ENCODE data around the gene DSTYK. TPM values are rescaled to one million over a fixed set of nuclear protein-coding genes. Genes with fewer than 3 reads are reported as not detected.
"Not testable (repeated sequence)": the region's sequence is repeated elsewhere in the genome, so short reads cannot be mapped to it uniquely, and the experiment has no call there.

Gene DSTYK
- total RNA-seq, 2 donors from 2014 or later: 6.5 to 8.6 TPM

DNA sequence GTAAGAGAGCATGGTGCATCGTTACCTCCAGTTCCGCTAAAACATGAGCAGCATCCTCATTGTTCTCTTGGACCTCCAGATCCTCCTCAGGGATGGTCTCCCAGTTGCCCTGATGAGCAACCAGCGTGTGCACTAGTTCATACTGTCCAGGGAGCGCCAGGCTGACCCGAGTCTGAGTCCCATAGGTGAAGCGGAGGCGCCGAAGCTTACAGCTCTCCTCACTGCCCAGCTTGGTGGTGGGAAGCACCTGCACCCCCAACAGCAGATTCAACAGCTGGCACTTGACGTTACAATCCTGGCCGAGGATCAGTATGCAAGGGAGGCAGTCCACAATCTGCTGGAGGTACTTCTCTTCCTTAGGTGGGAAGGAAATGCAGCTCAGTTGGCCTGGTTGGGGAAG is 24.1 kb downstream of the DSTYK start:
- Histone ChIP-seq H3K27ac (no peak overlapping the region), H3K4me1 (peaks cover 43% of the 10 kb centered on the region), H3K4me3 (no peak overlapping the region), H3K9me3 (no peaks in the 10 kb centered on the region), H3K27me3 (no peaks in the 10 kb centered on the region), H3K36me3 (replicated peaks in 1 of 2; ENCODE audit: insufficient read depth in 1 of 2, low read depth in 2 of 2) (no peaks in the 10 kb centered on the region)
- ATAC-seq: no peak
- intact Hi-C loops (cut with DNase I): no loop called here
- WGBS, 2 donors: 93% methylated on average over 10 of the region's 10 CpGs
- no peak for TF ChIP-seq POLR2A (IDR thresholded peaks at IDR 0.05)
- TF ChIP-seq, protein P1, sequence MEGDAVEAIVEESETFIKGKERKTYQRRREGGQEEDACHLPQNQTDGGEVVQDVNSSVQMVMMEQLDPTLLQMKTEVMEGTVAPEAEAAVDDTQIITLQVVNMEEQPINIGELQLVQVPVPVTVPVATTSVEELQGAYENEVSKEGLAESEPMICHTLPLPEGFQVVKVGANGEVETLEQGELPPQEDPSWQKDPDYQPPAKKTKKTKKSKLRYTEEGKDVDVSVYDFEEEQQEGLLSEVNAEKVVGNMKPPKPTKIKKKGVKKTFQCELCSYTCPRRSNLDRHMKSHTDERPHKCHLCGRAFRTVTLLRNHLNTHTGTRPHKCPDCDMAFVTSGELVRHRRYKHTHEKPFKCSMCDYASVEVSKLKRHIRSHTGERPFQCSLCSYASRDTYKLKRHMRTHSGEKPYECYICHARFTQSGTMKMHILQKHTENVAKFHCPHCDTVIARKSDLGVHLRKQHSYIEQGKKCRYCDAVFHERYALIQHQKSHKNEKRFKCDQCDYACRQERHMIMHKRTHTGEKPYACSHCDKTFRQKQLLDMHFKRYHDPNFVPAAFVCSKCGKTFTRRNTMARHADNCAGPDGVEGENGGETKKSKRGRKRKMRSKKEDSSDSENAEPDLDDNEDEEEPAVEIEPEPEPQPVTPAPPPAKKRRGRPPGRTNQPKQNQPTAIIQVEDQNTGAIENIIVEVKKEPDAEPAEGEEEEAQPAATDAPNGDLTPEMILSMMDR (IDR thresholded peaks at IDR 0.05): no peak
- no peak for DNase-seq

DNA sequence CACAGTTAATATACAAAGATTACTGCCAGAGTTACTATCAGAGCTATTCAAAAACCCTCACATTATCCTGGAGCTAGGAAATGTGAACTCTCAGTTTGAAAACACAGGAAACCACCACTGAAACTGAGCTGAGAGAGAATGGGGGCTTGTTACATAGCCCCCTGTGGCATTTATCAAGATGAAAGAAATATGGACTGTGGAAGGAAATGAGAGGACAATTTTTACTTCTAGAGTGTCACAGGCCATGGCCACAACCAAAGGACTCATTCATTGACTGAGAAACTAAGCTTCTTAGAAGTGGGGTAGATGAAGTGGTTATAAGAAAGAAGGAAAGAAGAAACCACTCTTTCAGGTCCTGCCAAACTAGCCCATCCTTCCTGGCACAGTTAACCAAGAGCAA is 25.3 kb downstream of the DSTYK start:
- Histone ChIP-seq H3K27ac (no peak overlapping the region), H3K4me3 (no peak overlapping the region), H3K27me3 (no peaks in the 10 kb centered on the region), H3K36me3 (replicated peaks in 1 of 2; ENCODE audit: insufficient read depth in 1 of 2, low read depth in 2 of 2) (no peaks in the 10 kb centered on the region), H3K4me1 (peaks cover 31% of the 10 kb centered on the region), H3K9me3 (no peaks in the 10 kb centered on the region)
- DNase-seq: no peak
- TF ChIP-seq, protein P1 (IDR thresholded peaks at IDR 0.05): no peak
- TF ChIP-seq POLR2A (IDR thresholded peaks at IDR 0.05): no peak
- intact Hi-C loops (cut with DNase I): no loop called here
- no peak for ATAC-seq

GRCh38 chr1:205183676-205184335 is 27.7 kb downstream of the DSTYK start:
- Histone ChIP-seq H3K4me1 (peaks cover 18% of the 10 kb centered on the region), H3K27me3 (no peaks in the 10 kb centered on the region), H3K36me3 (replicated peaks in 1 of 2; ENCODE audit: insufficient read depth in 1 of 2, low read depth in 2 of 2) (no peaks in the 10 kb centered on the region), H3K4me3 (no peak overlapping the region), H3K9me3 (no peaks in the 10 kb centered on the region), H3K27ac (peak overlapping the region in 1 of 4 donors; percentile 10)
- ATAC-seq (no peak), DNase-seq (no peak)
- TF ChIP-seq, protein P1 (IDR thresholded peaks at IDR 0.05): no peak
- TF ChIP-seq POLR2A (IDR thresholded peaks at IDR 0.05): no peak
- intact Hi-C loops (cut with DNase I): no loop called here
- WGBS, 2 donors: 57 to 71% methylated on average over 4 of the region's 4 CpGs

GRCh38 chr1:205182930-205183329 is 28.6 kb downstream of the DSTYK start:
- no peak overlapping the region for H3K4me3 ChIP-seq
- TF ChIP-seq POLR2A (IDR thresholded peaks at IDR 0.05): no peak
- TF ChIP-seq, protein P1 (IDR thresholded peaks at IDR 0.05): no peak
- 90 to 100% methylated on average over 2 of the region's 2 CpGs for WGBS, 2 donors
- no peak for DNase-seq
- H3K27me3 ChIP-seq: no peaks in the 10 kb centered on the region
- intact Hi-C loops (cut with DNase I): no loop called here
- H3K9me3 ChIP-seq: no peaks in the 10 kb centered on the region
- peaks cover 13% of the 10 kb centered on the region for H3K4me1 ChIP-seq
- ATAC-seq: no peak
- H3K36me3 ChIP-seq (replicated peaks in 1 of 2; ENCODE audit: insufficient read depth in 1 of 2, low read depth in 2 of 2): no peaks in the 10 kb centered on the region
- no peak overlapping the region for H3K27ac ChIP-seq

DNA sequence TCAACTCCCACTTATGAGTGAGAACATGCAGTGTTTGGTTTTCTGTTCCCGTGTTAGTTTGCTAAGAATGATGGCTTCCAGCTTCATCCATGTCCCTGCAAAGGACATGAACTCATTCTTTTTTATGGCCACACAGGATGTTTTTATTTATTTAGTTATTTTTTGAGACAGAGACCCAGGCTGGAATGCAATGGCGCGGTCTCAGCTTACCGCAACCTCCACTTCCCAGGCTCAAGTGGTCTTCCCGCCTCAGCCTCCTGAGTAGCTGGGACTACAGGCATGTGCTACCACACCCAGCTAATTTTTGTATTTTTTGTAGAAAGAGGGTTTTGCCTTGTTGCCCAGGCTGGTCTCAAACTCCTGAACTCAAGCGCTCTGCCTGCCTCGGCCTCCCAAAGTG is 31.2 kb downstream of the DSTYK start:
- WGBS, 2 donors: 90% methylated on average over 7 of the region's 7 CpGs
- H3K9me3 ChIP-seq; intact Hi-C loops (cut with DNase I); H3K27me3 ChIP-seq; H3K4me3 ChIP-seq; H3K27ac ChIP-seq; H3K36me3 ChIP-seq (replicated peaks in 1 of 2; ENCODE audit: insufficient read depth in 1 of 2, low read depth in 2 of 2); DNase-seq; ATAC-seq: not testable (repeated sequence)
- peaks cover 12% of the 10 kb centered on the region for H3K4me1 ChIP-seq

Data from body of pancreas (tissue), 4 donors.